ENCODE results near the gene LEMD3. TPM values are rescaled to one million over a fixed set of nuclear protein-coding genes. Genes with fewer than 3 reads are reported as not detected.

The LEMD3 gene
- polyA plus RNA-seq, 1 donor (not counting 4 experiments of a cell fraction or from before 2014, with no cell fraction given), result 21.8 TPM

- Histone ChIP-seq H3K79me2 (ENCODE audit: control insufficient read depth, insufficient read depth, low read length) (peaks cover 84% of the 10 kb centered on the region), H3K4me1 (ENCODE audit: control insufficient read depth, extremely low read depth, insufficient read depth, low read length) (no peaks in the 10 kb centered on the region), H3K9ac (ENCODE audit: control insufficient read depth, extremely low read depth, insufficient read depth, low read length) (no peak overlapping the region), H3K27ac (ENCODE audit: control insufficient read depth, insufficient read depth, low read length) (no peak overlapping the region), H3K4me3 (ENCODE audit: control insufficient read depth in 2 of 3, extremely low read depth in 1 of 3, insufficient read depth in 2 of 3, low read depth in 1 of 3, low read length in 3 of 3) (no peak overlapping the region), H3K9me3 (ENCODE audit: control insufficient read depth, low read depth, low read length) (no peaks in the 10 kb centered on the region), H3K27me3 (ENCODE audit: control insufficient read depth, extremely low read depth, insufficient read depth, low read length) (no peaks in the 10 kb centered on the region), H3K9me1 (ENCODE audit: control insufficient read depth, extremely low read depth, insufficient read depth, low read length) (no peaks in the 10 kb centered on the region), H3K4me2 (ENCODE audit: control insufficient read depth, extremely low read depth, insufficient read depth, low read depth, low read length) (no peak overlapping the region), H2AFZ (ENCODE audit: control insufficient read depth, low read length) (no peak overlapping the region), H3K36me3 (ENCODE audit: control insufficient read depth in 2 of 2, extremely low read depth in 1 of 2, insufficient read depth in 2 of 2, low read length in 2 of 2) (peaks cover 0 to 1% of the 10 kb centered on the region in 2 experiments), H4K20me1 (ENCODE audit: control insufficient read depth, extremely low read depth, insufficient read depth, low read length) (no peaks in the 10 kb centered on the region)
- TF ChIP-seq CTCF (optimal IDR thresholded peaks at IDR 0.05 in 1 of 3, IDR thresholded peaks at IDR 0.05 in 1 of 3, conservative IDR thresholded peaks at IDR 0.05 in 1 of 3; ENCODE audit: extremely low read depth in 1 of 3, insufficient read depth in 2 of 3, low read length in 3 of 3), result no peak
- dilution Hi-C loops (cut with MboI; ENCODE audit: extremely low pct_ligation_motif_present, low sequenced_read_pairs), result no loop called here
- no peak for FAIRE-seq
- DNase-seq (ENCODE audit: low read depth, low spot score), result no peak
Observed at GRCh38 chr12:65200007-65200665, 30.8 kb downstream of the LEMD3 start.

DNA sequence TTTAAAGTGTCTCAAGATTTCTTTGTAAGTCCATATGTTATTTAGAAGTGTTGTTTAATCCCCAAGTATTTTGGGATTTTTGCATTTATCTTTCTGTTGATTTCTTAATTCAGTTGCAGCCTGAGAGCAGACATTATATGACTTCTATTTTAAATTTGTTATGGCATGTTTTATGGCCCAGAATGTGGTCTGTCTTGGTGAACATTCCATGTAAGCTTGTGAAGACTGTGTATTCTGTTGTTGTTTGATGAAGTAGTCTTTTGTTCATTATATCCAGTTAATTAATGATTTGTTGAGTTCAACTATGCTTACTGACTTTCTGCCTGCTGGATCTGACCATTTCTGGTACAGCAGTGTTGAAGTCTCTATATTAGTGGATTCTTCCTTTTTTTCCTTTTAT, 34.0 kb downstream of the LEMD3 start:
- dilution Hi-C loops (cut with MboI; ENCODE audit: extremely low pct_ligation_motif_present, low sequenced_read_pairs), result no loop called here
- H2AFZ ChIP-seq (ENCODE audit: control insufficient read depth, low read length), result no peak overlapping the region
- no peak overlapping the region for H3K9ac ChIP-seq (ENCODE audit: control insufficient read depth, extremely low read depth, insufficient read depth, low read length)
- H3K4me2 ChIP-seq (ENCODE audit: control insufficient read depth, extremely low read depth, insufficient read depth, low read depth, low read length), result no peak overlapping the region
- no peak for DNase-seq (ENCODE audit: low read depth, low spot score)
- no peak overlapping the region for H3K4me3 ChIP-seq (ENCODE audit: control insufficient read depth in 2 of 3, extremely low read depth in 1 of 3, insufficient read depth in 2 of 3, low read depth in 1 of 3, low read length in 3 of 3)
- no peaks in the 10 kb centered on the region for H3K9me3 ChIP-seq (ENCODE audit: control insufficient read depth, low read depth, low read length)
- peaks cover 3% of the 10 kb centered on the region for H4K20me1 ChIP-seq (ENCODE audit: control insufficient read depth, extremely low read depth, insufficient read depth, low read length)
- TF ChIP-seq EZH2 (IDR thresholded peaks at IDR 0.05; ENCODE audit: low read length) (no peak), CTCF (optimal IDR thresholded peaks at IDR 0.05 in 1 of 3, IDR thresholded peaks at IDR 0.05 in 1 of 3, conservative IDR thresholded peaks at IDR 0.05 in 1 of 3; ENCODE audit: extremely low read depth in 1 of 3, insufficient read depth in 2 of 3, low read length in 3 of 3) (no peak)
- peaks cover 3% of the 10 kb centered on the region for H3K4me1 ChIP-seq (ENCODE audit: control insufficient read depth, extremely low read depth, insufficient read depth, low read length)
- H3K9me1 ChIP-seq (ENCODE audit: control insufficient read depth, extremely low read depth, insufficient read depth, low read length), result no peaks in the 10 kb centered on the region
- H3K27me3 ChIP-seq (ENCODE audit: control insufficient read depth, extremely low read depth, insufficient read depth, low read length), result no peaks in the 10 kb centered on the region
- peaks cover 84% of the 10 kb centered on the region for H3K79me2 ChIP-seq (ENCODE audit: control insufficient read depth, insufficient read depth, low read length)
- H3K36me3 ChIP-seq (ENCODE audit: control insufficient read depth in 2 of 2, extremely low read depth in 1 of 2, insufficient read depth in 2 of 2, low read length in 2 of 2), result peaks cover 0 to 1% of the 10 kb centered on the region in 2 experiments
- no peak for FAIRE-seq
- no peak overlapping the region for H3K27ac ChIP-seq (ENCODE audit: control insufficient read depth, insufficient read depth, low read length)
